Gastroesophageal sphincter (tissue), 3 donors: ENCODE measurements around the gene CDADC1.

ENCODE experiments used
- EP300 ChIP-seq: sonication (generic); formaldehyde crosslinking; IDR thresholded peaks from one replicate; pipeline ENCODE4 v1.6.1; 2017; ENCODE audit warnings: antibody characterized with exemption, mild to moderate bottlenecking
- POLR2A ChIP-seq, 2 donors: fragments of 450-650 bp; IDR thresholded peaks; one replicate each; pipeline ENCODE4 v1.6.1; 2017; ENCODE audit warnings: antibody characterized with exemption in 2 of 2, mild to moderate bottlenecking in 2 of 2, moderate library complexity in 1 of 2
- POLR2AphosphoS5 ChIP-seq: sonication (generic); formaldehyde crosslinking; IDR thresholded peaks from one replicate; pipeline ENCODE4 v1.6.1; 2017; ENCODE audit warnings: antibody characterized with exemption
- TF ChIP-seq, protein P1 (sequence below), 4 experiments: fragments of 200-600 bp in 2 of 4; fragments of 450-650 bp in 2 of 4; sonication (generic) in 1 of 4; IDR thresholded peaks; one replicate each; pipeline ENCODE4 v1.5.1; 2017 to 2019; ENCODE audit warnings: antibody characterized with exemption in 4 of 4, mild to moderate bottlenecking in 2 of 4, moderate library complexity in 2 of 4

DNA sequence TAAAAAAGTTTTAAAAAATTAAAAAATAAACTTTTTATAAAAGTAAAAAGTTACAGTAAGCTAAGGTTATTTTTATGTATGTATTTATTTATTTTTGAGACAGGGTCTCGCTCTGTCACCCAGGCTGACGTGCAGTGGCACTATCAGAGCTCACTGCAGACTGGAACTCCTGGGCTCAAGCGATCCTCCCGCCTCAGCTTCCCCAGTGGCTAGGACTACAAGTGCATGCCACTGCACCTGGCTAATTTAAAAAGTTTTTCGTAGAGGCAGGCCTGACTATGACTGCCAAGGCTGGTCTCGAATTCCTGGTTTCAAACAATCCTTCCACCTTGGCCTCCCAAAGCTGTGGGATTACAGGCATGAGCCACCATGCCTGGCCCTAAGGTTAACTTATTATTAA lies 64.1 kb downstream of the CDADC1 start:
- TF ChIP-seq POLR2A (IDR thresholded peaks at IDR 0.05) (no peak), EP300 (no peak), POLR2AphosphoS5 (no peak)
- TF ChIP-seq, protein P1, sequence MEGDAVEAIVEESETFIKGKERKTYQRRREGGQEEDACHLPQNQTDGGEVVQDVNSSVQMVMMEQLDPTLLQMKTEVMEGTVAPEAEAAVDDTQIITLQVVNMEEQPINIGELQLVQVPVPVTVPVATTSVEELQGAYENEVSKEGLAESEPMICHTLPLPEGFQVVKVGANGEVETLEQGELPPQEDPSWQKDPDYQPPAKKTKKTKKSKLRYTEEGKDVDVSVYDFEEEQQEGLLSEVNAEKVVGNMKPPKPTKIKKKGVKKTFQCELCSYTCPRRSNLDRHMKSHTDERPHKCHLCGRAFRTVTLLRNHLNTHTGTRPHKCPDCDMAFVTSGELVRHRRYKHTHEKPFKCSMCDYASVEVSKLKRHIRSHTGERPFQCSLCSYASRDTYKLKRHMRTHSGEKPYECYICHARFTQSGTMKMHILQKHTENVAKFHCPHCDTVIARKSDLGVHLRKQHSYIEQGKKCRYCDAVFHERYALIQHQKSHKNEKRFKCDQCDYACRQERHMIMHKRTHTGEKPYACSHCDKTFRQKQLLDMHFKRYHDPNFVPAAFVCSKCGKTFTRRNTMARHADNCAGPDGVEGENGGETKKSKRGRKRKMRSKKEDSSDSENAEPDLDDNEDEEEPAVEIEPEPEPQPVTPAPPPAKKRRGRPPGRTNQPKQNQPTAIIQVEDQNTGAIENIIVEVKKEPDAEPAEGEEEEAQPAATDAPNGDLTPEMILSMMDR (IDR thresholded peaks at IDR 0.05) = no peak
